K562 (cell line): ENCODE results near the gene NFRKB. TPM values are rescaled to one million over a fixed set of nuclear protein-coding genes. Genes with fewer than 3 reads are reported as not detected.

Experiments
- ATAC-seq: fragments of 200-7000 bp; cut with Tn5 transposase; 3 replicates; pipeline ENCODE4 v1.9.1; 2020; ENCODE audit warnings: moderate library complexity
- BruUV-seq: library from RNA; stranded (reverse); fragments of 400-500 nt; replicated peaks from 2 replicates; lab custom pipeline; 2021; lab: Mats Ljungman, UMichigan
- CTCF ChIA-PET: fragments of 300-600 bp; formaldehyde crosslinking; extraction: SDS; loops from one replicate; lab custom pipeline; 2021; ENCODE audit warnings: low intra/inter-chr PET ratio; lab: Yijun Ruan, JAX
- POLR2A ChIA-PET: fragments of 300-600, 350-650 bp; sonication (Branson Sonifier 250); formaldehyde crosslinking; extraction: SDS; loops from one replicate; lab custom pipeline; 2021; ENCODE audit warnings: antibody characterized with exemption, inconsistent platforms; lab: Yijun Ruan, JAX
- DNase-seq, 4 experiments: peaks; one replicate each; pipeline versions ENCODE4 v3.0.0 to v3.0.0-alpha.2; 2011 to 2018; ENCODE audit warnings: low spot score in 3 of 4, mixed read lengths in 3 of 4; ENCODE audit errors: extremely low read depth in 1 of 4
- FAIRE-seq: peaks from 2 replicates; lab custom pipeline; 2011; peaks lifted over from hg19 to GRCh38; lab: Jason Lieb, UNC
- H2AFZ ChIP-seq: 2 replicates; pipeline ENCODE4 v1.6.0; 2011; ENCODE audit warnings: low read depth, low read length, control low read depth, inconsistent platforms
- H3K27ac ChIP-seq: fragments of 200-600 bp; 3 replicates; pipeline ENCODE4 v1.8.0; 2011; ENCODE audit warnings: low read depth, mild to moderate bottlenecking, control low read depth, inconsistent platforms, low read length, moderate library complexity, mixed read lengths; ENCODE audit errors: extremely low read depth
- H3K27me3 ChIP-seq, 2 experiments: fragments of 300-600 bp in 1 of 2; 2 replicates in 1 of 2; 3 replicates in 1 of 2; pipeline versions ENCODE4 v1.6.0 to v1.8.0; 2011; ENCODE audit warnings: inconsistent platforms in 2 of 2, low read length in 2 of 2, mild to moderate bottlenecking in 1 of 2, mixed read lengths in 1 of 2, moderate library complexity in 1 of 2; ENCODE audit not compliant: control insufficient read depth in 2 of 2, insufficient read depth in 2 of 2
- H3K36me3 ChIP-seq: fragments of 300-600 bp; 3 replicates; pipeline ENCODE4 v1.8.0; 2011; ENCODE audit warnings: mild to moderate bottlenecking, low read length, inconsistent platforms; ENCODE audit not compliant: control insufficient read depth, insufficient read depth
- H3K4me1 ChIP-seq, 2 experiments: fragments of 200-600 bp in 1 of 2; replicated peaks in 1 of 2; 2 replicates in 1 of 2; 3 replicates in 1 of 2; pipeline versions ENCODE4 v1.5.1 to v1.8.0; 2011; ENCODE audit warnings: inconsistent platforms in 2 of 2, low read length in 2 of 2, mild to moderate bottlenecking in 1 of 2, mixed read lengths in 1 of 2, moderate library complexity in 1 of 2; ENCODE audit not compliant: control insufficient read depth in 2 of 2, insufficient read depth in 2 of 2
- H3K4me2 ChIP-seq: 2 replicates; pipeline ENCODE4 v1.6.1; 2011; ENCODE audit warnings: low read length, control low read depth, inconsistent platforms, mixed read lengths; ENCODE audit not compliant: insufficient read depth
- H3K4me3 ChIP-seq: fragments of 200-600 bp; sonication (generic), shearing (Covaris generic); 2 replicates; pipeline ENCODE4 v1.5.1; 2016; ENCODE audit warnings: control low read depth, inconsistent platforms
- H3K79me2 ChIP-seq: fragments of 200-600 bp; 3 replicates; pipeline ENCODE4 v1.8.0; 2011; ENCODE audit warnings: low read length, inconsistent platforms; ENCODE audit not compliant: control insufficient read depth, insufficient read depth
- H3K9ac ChIP-seq, 2 experiments: 2 replicates each; pipeline versions ENCODE4 v1.6.0 to v1.6.1; 2011; ENCODE audit warnings: low read depth in 2 of 2, low read length in 2 of 2, control low read depth in 1 of 2, inconsistent platforms in 1 of 2, mild to moderate bottlenecking in 1 of 2, mixed read lengths in 1 of 2; ENCODE audit not compliant: insufficient read depth in 1 of 2
- H3K9me1 ChIP-seq: one replicate; pipeline ENCODE4 v1.6.0; 2011; ENCODE audit warnings: inconsistent platforms, mild to moderate bottlenecking, low read length, moderate library complexity; ENCODE audit not compliant: control insufficient read depth, insufficient read depth
- H3K9me3 ChIP-seq: replicated peaks from 2 replicates; pipeline ENCODE4 v1.5.1; 2011; ENCODE audit warnings: low read depth, low read length, inconsistent platforms; ENCODE audit not compliant: control insufficient read depth, insufficient read depth
- H4K20me1 ChIP-seq: replicated peaks from 2 replicates; pipeline ENCODE4 v1.6.1; 2011; ENCODE audit warnings: low read length, inconsistent platforms, mixed read lengths; ENCODE audit not compliant: control insufficient read depth, insufficient read depth
- CSDE1 ChIP-seq, 2 experiments: fragments of 450-650 bp; IDR thresholded peaks; 2 replicates each; pipeline ENCODE4 v1.6.1; 2016; ENCODE audit warnings: mild to moderate bottlenecking in 1 of 2
- KDM5B ChIP-seq: fragments of 200-600 bp; sonication (generic); IDR thresholded peaks from 2 replicates; pipeline ENCODE4 v1.6.1; 2012; ENCODE audit warnings: low read depth, mild to moderate bottlenecking, moderate library complexity, low read length, control low read depth, inconsistent platforms; ENCODE audit not compliant: insufficient replicate concordance
- RUNX1 ChIP-seq: sonication (generic); IDR thresholded peaks from 2 replicates; pipeline ENCODE4 v1.6.1; 2016; ENCODE audit warnings: antibody characterized with exemption, low read depth
- ZBTB33 ChIP-seq: sonication (generic); formaldehyde crosslinking; IDR thresholded peaks from 2 replicates; pipeline ENCODE4 v1.8.1; 2023; ENCODE audit warnings: mild to moderate bottlenecking, missing genetic modification reagents
- WGBS: fragments of 100-300 bp; shearing (Covaris generic); methylation state at CpG from one replicate; pipeline ENCODE4 v1.1.6; 2016; ENCODE audit warnings: low coverage, mixed read lengths; ENCODE audit not compliant: insufficient coverage; ENCODE audit errors: missing lambda C conversion rate; 5-methylcytosine and 5-hydroxymethylcytosine counted together
- in situ Hi-C: fragments of 300-500 bp; cut with MboI; formaldehyde crosslinking; loops from 4 replicates; pipeline ENCODE4 v1.15.0; 2018; ENCODE audit warnings: inconsistent platforms, mixed read lengths
- intact Hi-C: fragments of 100-400 bp; cut with micrococcal nuclease; formaldehyde crosslinking; loops from 2 replicates; pipeline ENCODE4 v1.14.2; 2022
- polyA plus RNA-seq, 8 experiments: library from polyadenylated mRNA; depleted of rRNA in 4 of 8; stranded (reverse) in 5 of 8; unstranded in 3 of 8; fragments of >200 nt; fragmentation: Nextera tagmentation in 2 of 8; fragmentation: Illumina TruSeq in 1 of 8; extraction: Ambion mirVana in 2 of 8; extraction: Trizol in 1 of 8; gene quantifications; 2 replicates each; pipeline versions ENCODE4 v1.2.1 to v1.2.3, GENCODE V29; 2011 to 2014; ENCODE audit warnings: inconsistent platforms in 1 of 8, missing spikeins in 1 of 8
- total RNA-seq, 7 experiments: library from RNA; depleted of rRNA in 6 of 7; stranded (reverse); fragments of >200 nt in 6 of 7; fragmentation: Illumina TruSeq in 2 of 7; extraction: Trizol in 2 of 7; gene quantifications; 2 replicates each; pipeline versions ENCODE4 v1.2.1 to v1.2.3, GENCODE V29; 2011 to 2021; ENCODE audit warnings: low replicate concordance in 1 of 7

Gene NFRKB
- total and polyA plus RNA-seq, 9 of the 15 experiments (the other 6 are each of a cell fraction or from before 2014, with no cell fraction given) = 7.1 to 42.6 (median 23.9) TPM

GRCh38 chr11:129885381-129885780 lies 10.0 kb downstream of the NFRKB start (continued):
- TF ChIP-seq ZBTB33 (CRISPR knock-in tag) = no peak

GRCh38 chr11:129884581-129884980 lies 10.8 kb downstream of the NFRKB start:
- WGBS = 91% methylated on average over 8 of the region's 8 CpGs
- Histone ChIP-seq H3K27me3 (no peaks in the 10 kb centered on the region), H3K79me2 (no peaks in the 10 kb centered on the region), H3K9ac (no peak overlapping the region), H2AFZ (no peak overlapping the region), H3K4me3 (no peak overlapping the region), H4K20me1 (no peaks in the 10 kb centered on the region), H3K4me2 (no peak overlapping the region), H3K36me3 (peaks cover 98% of the 10 kb centered on the region), H3K9me3 (no peaks in the 10 kb centered on the region), H3K9me1 (no peaks in the 10 kb centered on the region), H3K27ac (no peak overlapping the region), H3K4me1 (no peaks in the 10 kb centered on the region)
- POLR2A ChIA-PET = interaction anchor here (1.2 kb wide), 1 partner anchor 8 kb away, joined by 3 read pairs; no protein-coding TSS in a partner anchor
- no peak for ATAC-seq
- CTCF ChIA-PET = no interaction called here
- no TSS peak for BruUV-seq
- FAIRE-seq = no peak
- TF ChIP-seq RUNX1 = no peak
- no peak for TF ChIP-seq CSDE1 (IDR thresholded peaks at IDR 0.05)
- TF ChIP-seq KDM5B = no peak
- intact Hi-C loops = no loop called here
- no peak for DNase-seq
- in situ Hi-C loops = no loop called here
